Measurements from ENCODE around the gene SOWAHB.
"Not testable (repeated sequence)": the region's sequence is repeated elsewhere in the genome, so short reads cannot be mapped to it uniquely, and the experiment has no call there.

SOWAHB gene

DNA sequence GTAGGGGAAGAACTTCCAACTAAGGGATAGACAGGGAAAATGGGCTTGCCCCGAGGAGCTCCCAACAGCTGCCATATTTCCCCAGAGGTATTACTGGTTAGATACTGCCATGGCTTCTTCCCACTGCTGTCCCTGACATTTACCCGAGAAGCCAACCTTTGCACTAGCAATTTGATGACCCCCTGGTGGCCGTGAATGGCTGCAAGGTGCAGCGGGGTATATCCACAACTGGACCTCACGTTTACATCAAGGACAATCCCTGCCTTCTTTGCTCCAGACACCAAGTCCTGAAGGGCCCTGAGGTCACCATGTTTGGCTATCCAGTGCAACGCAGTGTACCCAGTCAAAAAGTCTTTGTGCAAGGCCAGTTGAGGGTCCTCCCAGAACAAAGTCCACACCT is 2.3 kb downstream of the SOWAHB start:
- no peak for DNase-seq

GRCh38 chr4:76894537-76895255 is 3.2 kb downstream of the SOWAHB start:
- DNase-seq, result no peak

DNA sequence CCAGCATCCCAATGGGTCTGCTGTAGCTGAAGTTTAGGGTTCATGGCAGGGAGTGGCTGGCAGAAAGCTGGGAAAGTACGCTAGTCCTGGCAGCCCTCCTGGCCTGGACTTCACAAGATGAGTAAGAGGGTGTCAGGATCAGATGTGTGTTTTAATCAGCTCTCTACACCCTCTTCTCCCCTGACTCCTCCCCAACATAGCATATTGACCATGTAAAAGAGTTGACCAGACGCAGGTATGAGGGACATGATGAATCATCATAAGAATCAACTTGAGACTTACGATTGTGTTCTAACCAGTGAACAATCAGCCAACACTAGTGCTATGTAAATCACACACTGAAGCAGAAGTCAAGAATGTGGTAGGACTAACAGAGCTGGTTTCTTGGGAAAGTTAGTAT is 5.3 kb downstream of the SOWAHB start:
- DNase-seq, result no peak

- no peak for DNase-seq
Observed at GRCh38 chr4:76892001-76892400, 5.9 kb downstream of the SOWAHB start.

- no peak for DNase-seq
Observed at GRCh38 chr4:76886848-76887441, 11.0 kb downstream of the SOWAHB start.

- no peak for DNase-seq
Observed at GRCh38 chr4:76886214-76886613, 11.7 kb downstream of the SOWAHB start.

- no peak for DNase-seq
Observed at GRCh38 chr4:76883147-76883546, 14.8 kb downstream of the SOWAHB start.

GRCh38 chr4:76882630-76883029 is 15.3 kb downstream of the SOWAHB start:
- no peak for DNase-seq

GRCh38 chr4:76881375-76881774 is 16.6 kb downstream of the SOWAHB start:
- DNase-seq, result no peak

DNA sequence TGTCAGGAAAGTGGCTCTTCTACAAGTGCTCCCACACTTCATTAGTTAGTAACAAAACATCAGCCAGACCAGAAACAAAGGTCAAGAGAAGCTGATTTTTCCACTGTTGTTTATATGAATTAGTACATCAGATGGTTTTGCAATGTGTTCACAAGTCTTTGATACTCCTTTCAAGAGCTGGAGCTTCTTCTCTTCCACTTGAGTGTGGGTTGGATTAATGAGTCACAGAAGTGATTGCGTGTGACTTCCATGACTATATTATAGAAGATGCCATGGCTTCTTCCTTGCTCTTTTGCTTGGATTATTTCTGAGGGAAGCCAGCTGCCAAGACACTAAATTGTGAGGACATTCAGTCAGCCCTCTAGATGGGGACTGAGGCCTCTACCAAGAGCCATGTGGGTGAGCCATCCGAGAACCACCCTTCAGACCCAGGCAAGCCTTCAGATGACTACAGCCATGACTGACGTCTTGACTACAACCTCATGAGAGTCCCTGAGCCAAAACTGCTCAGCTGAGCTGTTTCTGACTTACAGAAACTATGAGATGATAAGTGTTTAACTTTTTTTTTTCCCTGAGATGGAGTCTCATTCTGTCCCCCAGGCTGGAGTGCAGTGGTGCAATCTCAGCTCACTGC is 18.1 kb downstream of the SOWAHB start:
- DNase-seq, result no peak

DNA sequence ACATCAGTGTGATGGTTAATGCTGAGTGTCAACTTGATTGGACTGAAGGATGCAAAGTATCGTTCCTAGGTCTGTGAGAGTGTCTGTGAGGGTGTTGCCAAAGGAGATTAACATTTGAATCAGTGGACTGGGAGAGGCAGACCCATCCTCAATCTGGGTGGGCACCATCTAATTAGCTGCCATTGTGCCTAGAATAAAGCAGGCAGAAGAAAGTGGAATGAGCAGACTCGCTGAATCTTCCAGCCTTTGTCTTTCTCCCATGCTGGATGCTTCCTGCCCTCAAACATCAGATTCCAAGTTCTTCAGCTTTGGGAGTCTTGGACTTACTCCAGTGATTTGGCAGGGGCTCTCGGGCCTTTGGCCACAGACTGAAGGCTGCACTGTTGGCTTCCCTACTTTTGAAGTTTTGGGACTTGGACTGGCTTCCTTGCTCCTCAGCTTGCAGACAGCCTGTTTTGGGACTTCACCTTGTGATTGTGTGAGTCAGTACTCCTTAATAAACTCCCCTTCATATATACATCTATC is 19.2 kb downstream of the SOWAHB start:
- DNase-seq, result not testable (repeated sequence)

- no peak for DNase-seq
Observed at GRCh38 chr4:76874176-76874575, 23.8 kb downstream of the SOWAHB start.

DNA sequence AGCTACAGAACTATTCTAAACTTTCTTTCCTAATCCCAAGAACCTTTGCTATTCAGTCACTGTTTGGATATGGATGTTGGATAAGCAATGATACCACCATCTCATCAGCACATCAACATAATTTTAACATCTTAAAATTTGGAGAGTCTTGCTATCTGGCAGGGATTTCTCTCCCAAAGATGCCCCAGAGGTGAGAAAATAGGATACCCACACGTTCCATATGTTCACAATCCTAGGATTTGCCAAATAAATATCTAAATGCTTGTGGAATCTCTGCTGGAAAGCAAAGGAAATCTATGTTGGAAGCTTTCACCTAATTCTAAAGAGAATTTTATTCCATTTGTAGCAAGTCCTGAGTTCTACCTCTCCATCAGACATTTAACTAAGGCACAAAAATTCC is 24.4 kb downstream of the SOWAHB start:
- no peak for DNase-seq

- DNase-seq, result no peak
Observed at GRCh38 chr4:76872556-76872955, 25.4 kb downstream of the SOWAHB start.

GRCh38 chr4:76868780-76869179 is 29.2 kb downstream of the SOWAHB start:
- not testable (repeated sequence) for DNase-seq

- no peak for DNase-seq
Observed at GRCh38 chr4:76867880-76868655, 29.9 kb downstream of the SOWAHB start.

- DNase-seq, result no peak
Observed at GRCh38 chr4:76867377-76867776, 30.6 kb downstream of the SOWAHB start.

DNA sequence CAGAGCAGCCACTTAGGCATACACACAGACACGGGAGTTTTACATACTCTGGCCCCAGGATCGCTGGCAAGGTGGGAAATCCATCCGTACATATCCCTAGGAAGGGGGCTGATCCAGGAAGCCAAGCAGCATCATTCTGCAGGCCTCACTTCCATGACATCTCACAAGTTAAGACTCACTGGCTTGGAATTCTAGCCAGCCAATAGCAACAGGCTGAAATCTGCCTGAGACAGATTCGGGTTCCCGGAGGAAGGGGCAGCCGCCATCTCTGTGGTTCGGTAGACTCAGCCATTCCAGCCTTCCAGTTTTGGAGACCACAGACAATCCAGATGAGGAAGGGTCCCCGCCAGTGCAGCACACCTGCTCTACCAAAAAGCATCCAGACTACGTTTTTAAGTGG is 31.3 kb downstream of the SOWAHB start:
- DNase-seq, result no peak

- DNase-seq, result no peak
Observed at GRCh38 chr4:76858319-76858718, 39.6 kb downstream of the SOWAHB start.

DNA sequence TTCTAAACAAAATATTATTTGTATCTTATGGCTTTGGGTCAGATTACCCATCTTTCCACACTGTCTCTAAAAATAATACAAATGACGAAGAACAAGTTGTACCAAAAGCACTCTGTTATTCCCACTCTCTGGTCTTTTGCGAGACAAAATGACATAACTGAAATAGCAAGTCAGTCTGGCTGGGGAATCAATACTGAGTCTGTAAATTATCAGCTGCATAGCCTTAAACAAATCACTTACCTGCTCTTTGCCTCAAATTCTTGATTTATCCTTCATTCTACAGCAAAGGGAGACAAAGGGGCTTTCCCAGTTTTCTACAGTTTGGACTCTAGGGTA is 40.9 kb downstream of the SOWAHB start:
- DNase-seq, result no peak

DNA sequence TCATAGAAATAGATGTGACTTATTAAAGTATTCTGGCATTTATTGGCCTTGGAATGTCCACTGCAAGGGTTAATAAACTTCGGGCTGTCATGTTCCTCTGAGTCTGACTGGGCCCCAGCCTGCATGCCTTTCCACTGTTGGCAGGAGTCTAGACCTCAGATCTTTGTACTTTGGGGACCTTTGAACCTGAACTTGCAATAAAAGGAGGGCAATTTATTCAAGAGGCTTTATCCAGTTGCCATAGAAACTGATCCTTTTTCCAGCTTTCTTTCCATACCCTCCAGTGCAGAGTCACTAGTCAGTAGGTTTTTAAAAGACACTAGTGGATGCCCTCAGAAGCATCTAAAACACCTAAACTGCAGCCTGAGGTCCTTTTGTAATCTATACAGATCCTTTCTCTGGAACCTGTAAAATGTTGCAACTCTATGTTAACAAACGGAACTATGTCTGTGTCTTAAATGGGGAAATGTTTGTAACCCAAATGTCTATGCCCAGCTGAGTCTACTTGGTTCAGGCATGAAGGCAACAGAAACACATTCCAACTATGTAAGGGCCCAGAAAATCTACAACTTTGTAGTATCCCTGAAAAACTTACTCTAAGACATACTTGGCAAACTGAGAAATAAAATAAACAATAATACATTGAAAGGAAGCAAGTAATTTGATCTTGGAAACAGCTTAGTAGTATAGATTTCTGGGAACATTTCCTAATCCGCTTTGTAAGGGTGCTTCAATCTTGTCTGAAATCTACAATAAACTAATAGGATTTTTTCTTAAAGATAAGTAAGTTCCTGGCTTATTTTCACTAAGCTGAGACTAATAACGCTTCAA is 41.5 kb downstream of the SOWAHB start:
- no peak for DNase-seq

- no peak for DNase-seq
Observed at GRCh38 chr4:76854858-76855257, 43.1 kb downstream of the SOWAHB start.

- no peak for DNase-seq
Observed at GRCh38 chr4:76851375-76851774, 46.6 kb downstream of the SOWAHB start.
